Skin of body (tissue), 2 donors: ENCODE data around the gene DYNC2LI1. TPM values are rescaled to one million over a fixed set of nuclear protein-coding genes. Genes with fewer than 3 reads are reported as not detected.

Experiments
- DNase-seq: peaks from one replicate; lab custom pipeline; 2025; lab: John Stamatoyannopoulos, UW
- total RNA-seq: library from RNA; depleted of rRNA; stranded (reverse); fragments of >200 nt; gene quantifications from one replicate; pipeline ENCODE4 v1.2.3, GENCODE V29; 2014

Gene DYNC2LI1
- total RNA-seq, 1 donor from 2014 or later = 32.4 TPM

- no peak for DNase-seq
Measured at GRCh38 chr2:43763091-43763490, 10.7 kb upstream of the DYNC2LI1 start.

- DNase-seq = peak; percentile 79
Measured at GRCh38 chr2:43764086-43764705, 9.6 kb upstream of the DYNC2LI1 start.

- DNase-seq = no peak
Measured at GRCh38 chr2:43766006-43766405, 7.8 kb upstream of the DYNC2LI1 start.

GRCh38 chr2:43774617-43775016, 778 bp downstream of the DYNC2LI1 start:
- no peak for DNase-seq

GRCh38 chr2:43776324-43776723, 2.5 kb downstream of the DYNC2LI1 start:
- DNase-seq = no peak

GRCh38 chr2:43777306-43777926, 3.6 kb downstream of the DYNC2LI1 start:
- DNase-seq = no peak

- no peak for DNase-seq
Measured at GRCh38 chr2:43778233-43778632, 4.4 kb downstream of the DYNC2LI1 start.

GRCh38 chr2:43787895-43788294, 14.1 kb downstream of the DYNC2LI1 start:
- DNase-seq = no peak

- no peak for DNase-seq
Measured at GRCh38 chr2:43788646-43789045, 14.8 kb downstream of the DYNC2LI1 start.

GRCh38 chr2:43790147-43790546, 16.3 kb downstream of the DYNC2LI1 start:
- DNase-seq = no peak

- DNase-seq = no peak
Measured at GRCh38 chr2:43791035-43791765, 17.4 kb downstream of the DYNC2LI1 start.

- no peak for DNase-seq
Measured at GRCh38 chr2:43792653-43793052, 18.8 kb downstream of the DYNC2LI1 start.

- DNase-seq = no peak
Measured at GRCh38 chr2:43794956-43795355, 21.1 kb downstream of the DYNC2LI1 start.

- DNase-seq = no peak
Measured at GRCh38 chr2:43796206-43796605, 22.4 kb downstream of the DYNC2LI1 start.

- DNase-seq = no peak
Measured at GRCh38 chr2:43798300-43798699, 24.5 kb downstream of the DYNC2LI1 start.

- no peak for DNase-seq
Measured at GRCh38 chr2:43800894-43801293, 27.1 kb downstream of the DYNC2LI1 start.

- DNase-seq = no peak
Measured at GRCh38 chr2:43802135-43802534, 28.3 kb downstream of the DYNC2LI1 start.

GRCh38 chr2:43803113-43803512, 29.3 kb downstream of the DYNC2LI1 start:
- no peak for DNase-seq

GRCh38 chr2:43806719-43807031, 32.8 kb downstream of the DYNC2LI1 start:
- DNase-seq = no peak

GRCh38 chr2:43810452-43810851, 36.6 kb downstream of the DYNC2LI1 start:
- no peak for DNase-seq

GRCh38 chr2:43810888-43811287, 37.0 kb downstream of the DYNC2LI1 start:
- DNase-seq = no peak

- no peak for DNase-seq
Measured at GRCh38 chr2:43812006-43812405, 38.2 kb downstream of the DYNC2LI1 start.

GRCh38 chr2:43812947-43813346, 39.1 kb downstream of the DYNC2LI1 start:
- DNase-seq = no peak
